Right forelimb (tissue), 1 donor: ENCODE results near the gene PRUNE2.
A peak's percentile ranks its signal among the peaks of the same experiment; 100 is the strongest.
"Not testable (repeated sequence)": the region's sequence is repeated elsewhere in the genome, so short reads cannot be mapped to it uniquely, and the experiment has no call there.

ENCODE experiments used
- DNase-seq: peaks from one replicate; pipeline ENCODE4 v3.0.0-alpha.2; 2018

The PRUNE2 gene

DNA sequence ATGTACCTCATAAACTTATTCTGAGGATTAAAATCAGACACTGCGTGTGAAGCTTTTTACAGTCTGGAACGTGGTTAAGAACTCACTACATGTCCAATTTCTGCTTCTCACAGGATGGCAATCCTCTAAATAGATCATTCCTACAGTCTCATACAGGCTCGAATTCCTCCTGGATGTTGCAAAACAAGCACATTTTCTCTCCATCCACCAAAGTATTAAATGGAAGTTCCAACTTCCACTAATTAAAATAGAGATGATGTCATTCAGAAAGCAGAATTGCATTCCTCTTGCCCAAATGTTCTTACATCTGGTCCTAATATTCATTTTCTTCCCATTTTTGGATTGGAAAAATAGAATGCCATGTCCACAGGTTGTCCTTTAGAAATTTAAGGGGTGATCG lies 287.2 kb downstream of the PRUNE2 start:
- no peak for DNase-seq

DNA sequence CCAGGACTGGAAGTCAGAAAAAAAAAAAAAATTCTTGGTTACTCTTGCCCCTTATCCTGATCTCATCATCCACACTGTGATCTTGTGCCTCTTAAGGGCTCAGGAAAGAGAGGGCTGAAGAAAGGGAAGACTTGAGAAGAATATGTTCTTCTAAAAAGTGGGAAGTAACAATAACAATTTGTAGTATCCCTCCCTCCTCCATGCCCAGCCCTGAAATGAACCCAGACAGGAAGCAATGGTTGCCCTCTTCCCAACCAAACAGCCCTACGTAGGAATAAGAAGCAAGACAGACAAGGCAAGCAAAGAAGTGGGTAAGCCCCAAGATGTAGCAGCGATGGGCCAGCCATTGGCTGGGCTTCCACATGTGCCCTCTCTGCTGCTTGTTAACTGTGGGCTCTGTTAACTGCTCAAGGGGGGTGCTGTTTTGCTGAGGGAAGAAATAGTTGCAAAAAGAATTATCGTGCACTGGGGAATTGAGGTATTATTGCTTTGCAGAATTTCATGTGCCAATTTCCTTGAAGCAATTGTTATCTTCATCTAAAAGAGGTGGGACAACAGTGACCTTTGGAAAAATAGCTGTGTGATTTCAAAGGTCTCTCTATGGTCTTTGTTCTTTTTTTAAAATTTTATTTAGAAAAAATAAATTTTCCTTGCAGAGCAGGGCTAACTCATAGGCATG lies 288.3 kb downstream of the PRUNE2 start:
- DNase-seq, result no peak

GRCh38 chr9:76616780-76617179 lies 289.1 kb downstream of the PRUNE2 start:
- DNase-seq, result no peak

DNA sequence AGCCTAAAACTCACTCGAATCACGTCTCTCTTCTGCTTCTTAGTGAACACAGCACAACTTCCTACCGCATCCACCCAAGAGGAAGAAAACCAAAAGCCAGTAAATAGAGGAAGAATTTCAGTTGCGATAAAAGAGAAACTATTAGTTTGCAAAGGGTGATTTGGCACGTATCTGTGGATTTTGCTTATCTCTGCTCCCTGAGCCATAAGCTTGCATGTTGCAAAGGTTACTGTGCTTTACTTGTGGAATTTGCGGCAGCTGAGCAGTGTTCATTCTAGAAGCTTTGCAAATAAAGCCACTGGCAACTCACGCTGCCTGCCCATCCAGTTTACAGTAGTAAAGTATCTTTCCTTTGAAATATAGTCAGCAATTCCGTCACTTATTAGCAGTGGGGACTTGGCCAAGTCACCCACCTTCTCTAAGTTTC lies 290.7 kb downstream of the PRUNE2 start:
- DNase-seq, result no peak

DNA sequence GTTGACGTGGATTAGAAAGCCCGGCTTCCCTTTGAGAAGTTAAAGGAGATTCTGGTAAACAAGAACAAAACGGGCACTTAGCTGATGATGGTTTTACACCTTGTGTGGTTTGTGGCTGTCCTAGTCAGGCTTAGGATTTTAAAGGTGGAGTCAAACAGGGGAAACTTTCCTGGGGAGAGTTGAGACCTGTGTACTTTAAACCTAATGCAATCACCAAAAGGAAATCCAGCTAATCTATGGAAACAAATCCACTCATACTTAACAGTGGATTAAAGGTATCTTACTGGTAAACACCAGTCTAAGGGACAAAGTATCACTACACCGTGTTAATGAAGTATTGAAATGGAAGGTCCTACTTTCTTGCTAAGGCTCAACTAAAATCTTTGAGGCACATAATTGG lies 291.9 kb downstream of the PRUNE2 start:
- DNase-seq, result no peak

DNA sequence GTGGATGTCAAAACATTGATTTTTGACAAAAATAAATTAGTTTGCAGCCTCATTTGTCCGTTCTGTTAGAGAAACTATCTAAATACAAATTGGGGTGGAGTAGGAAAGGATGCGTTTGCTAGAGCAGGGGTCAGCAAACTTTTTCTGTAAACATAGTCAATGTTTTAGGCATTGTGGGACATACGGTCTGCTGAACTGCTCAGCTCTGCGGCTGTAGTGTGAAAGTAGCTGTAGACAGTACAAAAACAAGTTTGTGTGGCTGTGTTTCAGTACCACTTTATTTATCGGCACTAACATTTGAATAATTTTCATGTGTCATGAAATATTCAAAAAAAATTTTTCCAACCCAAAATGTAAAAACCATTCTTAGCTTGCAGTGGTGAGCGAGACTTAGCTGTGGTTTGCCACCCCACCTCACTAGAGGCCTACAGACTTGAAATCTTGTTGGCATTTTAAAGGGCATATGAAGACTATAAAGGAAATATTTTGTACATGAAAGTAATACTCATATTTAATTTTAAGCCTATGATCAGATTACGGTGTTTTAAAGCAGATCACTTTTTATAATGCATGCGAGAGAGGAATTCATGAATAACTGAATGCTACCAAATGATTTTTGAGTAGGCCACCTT lies 292.6 kb downstream of the PRUNE2 start:
- no peak for DNase-seq

- DNase-seq, result peak; percentile 70
Measured at GRCh38 chr9:76610011-76610352, 295.9 kb downstream of the PRUNE2 start.

- no peak for DNase-seq
Measured at GRCh38 chr9:76609285-76610010, 296.5 kb downstream of the PRUNE2 start.

DNA sequence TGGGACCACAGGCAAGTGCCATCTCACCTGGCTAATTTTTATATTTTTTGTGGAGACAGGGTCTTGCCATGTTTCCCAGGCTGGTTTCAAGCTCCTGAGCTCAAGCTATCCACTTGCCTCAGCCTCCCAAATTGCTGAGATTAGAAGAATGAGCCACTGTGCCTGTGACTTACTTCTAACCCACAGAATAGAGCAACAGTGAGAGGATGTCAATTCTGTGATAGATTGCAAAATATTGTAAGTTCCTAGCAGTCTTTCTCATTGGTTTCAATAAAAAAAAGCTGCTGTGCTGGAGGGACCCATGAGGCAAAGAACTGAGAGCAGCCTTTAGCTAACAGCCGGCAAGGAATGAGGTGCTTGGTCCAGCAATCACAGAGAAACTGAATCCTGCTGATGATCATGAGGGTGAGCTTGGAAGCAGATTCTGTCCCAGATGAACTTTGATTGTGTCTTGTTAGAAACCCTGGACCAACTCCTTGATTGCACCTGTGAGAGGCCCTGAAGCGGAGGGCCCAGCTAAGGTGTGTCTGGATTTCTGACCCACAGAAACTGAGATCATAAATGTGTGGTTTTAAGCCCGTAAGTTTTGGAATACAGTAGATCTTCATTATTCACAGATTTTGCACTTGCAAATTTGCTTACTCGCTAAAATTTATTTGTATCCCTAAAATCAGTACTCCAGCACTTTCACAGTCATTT lies 297.2 kb downstream of the PRUNE2 start:
- no peak for DNase-seq

GRCh38 chr9:76607730-76608436 lies 298.0 kb downstream of the PRUNE2 start:
- DNase-seq, result no peak

GRCh38 chr9:76605321-76605900 lies 300.5 kb downstream of the PRUNE2 start:
- no peak for DNase-seq

GRCh38 chr9:76603931-76604570 lies 301.9 kb downstream of the PRUNE2 start:
- no peak for DNase-seq

- no peak for DNase-seq
Measured at GRCh38 chr9:76603448-76603895, 302.4 kb downstream of the PRUNE2 start.

DNA sequence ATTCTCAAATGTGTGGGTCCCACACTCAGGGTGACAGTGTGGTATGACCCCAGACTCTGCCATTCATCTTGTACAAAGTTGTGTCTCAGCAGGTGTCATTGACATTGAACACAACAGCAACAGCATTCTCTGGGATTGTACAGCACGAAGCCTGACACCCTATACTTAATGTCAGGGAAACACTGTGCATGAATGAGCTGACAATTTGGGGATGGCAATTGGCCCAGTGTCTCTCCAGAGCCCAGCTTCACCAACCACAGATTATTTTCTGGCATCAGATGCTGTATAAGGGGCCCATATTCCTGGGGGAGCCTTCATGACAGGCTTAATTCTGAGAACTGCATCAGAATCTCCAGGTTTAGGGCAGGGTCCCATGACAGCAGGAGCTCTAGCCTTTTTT lies 303.7 kb downstream of the PRUNE2 start:
- no peak for DNase-seq

DNA sequence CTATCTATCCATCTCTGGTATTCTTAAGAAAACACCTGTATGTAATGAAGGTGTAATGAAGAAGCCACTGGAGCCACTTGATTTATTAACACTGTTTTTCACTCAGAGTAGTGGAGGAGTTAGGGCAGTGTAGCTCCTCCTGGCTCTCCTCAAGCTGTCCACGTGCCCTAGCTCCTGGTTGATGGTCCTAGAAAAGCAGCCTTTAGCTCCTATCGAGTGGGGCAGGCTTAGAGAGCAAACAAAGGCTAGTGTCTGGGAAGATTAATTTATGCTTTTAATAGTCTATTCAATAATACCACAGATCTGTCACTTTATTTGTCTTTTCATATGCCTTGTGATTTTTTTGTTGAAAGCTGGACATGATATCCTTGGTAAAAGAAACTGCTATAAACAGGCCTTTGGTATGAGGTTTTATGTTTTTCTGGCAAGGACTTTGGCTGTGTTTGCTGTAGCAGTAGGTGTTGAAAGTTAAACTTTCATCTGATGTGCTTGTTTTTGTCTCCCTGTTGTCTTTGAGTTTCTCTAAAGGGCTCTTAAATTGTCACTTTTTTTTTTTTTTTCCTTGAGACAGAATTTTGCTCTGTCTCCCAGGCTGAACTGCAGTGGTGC lies 305.8 kb downstream of the PRUNE2 start:
- no peak for DNase-seq

GRCh38 chr9:76598981-76599380 lies 306.9 kb downstream of the PRUNE2 start:
- DNase-seq, result no peak

DNA sequence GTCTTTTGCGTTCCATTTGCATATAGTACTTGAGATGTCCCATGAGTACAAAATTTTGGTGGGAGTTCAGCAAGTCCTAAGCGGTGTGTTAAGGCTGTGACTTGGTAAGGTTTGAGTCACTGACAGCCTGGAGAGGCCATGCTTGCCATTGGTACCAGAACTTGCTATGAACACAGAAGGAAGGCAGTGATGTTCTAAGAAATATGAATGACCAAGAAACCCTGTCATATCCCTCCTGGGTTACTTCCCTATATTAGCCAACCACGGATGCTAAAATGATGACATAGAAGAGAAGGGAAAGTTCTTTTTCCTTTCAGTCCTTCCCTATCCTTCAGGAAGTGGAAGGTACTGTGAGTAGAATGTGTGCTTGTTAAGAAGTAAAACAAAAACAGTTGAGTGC lies 310.3 kb downstream of the PRUNE2 start:
- DNase-seq, result no peak

DNA sequence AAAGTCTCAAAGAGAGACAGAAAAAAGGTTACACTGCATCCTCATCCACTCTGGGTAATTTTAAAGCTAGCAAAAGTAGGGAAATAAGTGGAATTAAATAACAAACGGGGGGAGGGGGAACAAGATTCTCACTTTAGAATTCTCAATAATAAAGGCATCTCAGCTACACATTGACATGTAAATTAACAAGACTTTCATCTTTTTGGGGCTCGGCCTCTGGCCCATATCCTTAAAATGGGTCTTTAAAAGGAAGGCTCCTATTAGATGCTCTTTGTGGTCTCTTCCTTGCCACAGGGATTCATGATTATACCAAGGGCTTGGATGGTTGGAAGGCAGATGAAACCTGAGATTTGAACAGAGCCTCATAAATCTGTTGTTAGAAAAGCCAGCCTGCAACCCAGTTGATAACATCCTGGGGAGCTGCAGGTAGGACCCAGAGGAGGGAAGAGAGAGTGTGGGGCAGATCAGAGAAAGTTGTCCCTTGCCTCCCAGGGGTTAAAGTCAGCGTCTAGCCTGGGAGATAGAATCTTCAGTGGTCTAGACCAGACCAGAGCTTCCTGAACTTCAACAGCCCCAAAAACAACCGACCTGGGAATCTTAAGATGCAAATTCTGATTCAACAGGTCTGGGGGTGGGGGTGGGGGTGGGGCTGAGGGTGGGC lies 311.0 kb downstream of the PRUNE2 start:
- DNase-seq, result no peak

- DNase-seq, result not testable (repeated sequence)
Measured at GRCh38 chr9:76593961-76594735, 311.8 kb downstream of the PRUNE2 start.

- no peak for DNase-seq
Measured at GRCh38 chr9:76592974-76593347, 313.0 kb downstream of the PRUNE2 start.
